Astrocyte (in vitro differentiated cells and primary cell): ENCODE results near the gene TEAD4. TPM values are rescaled to one million over a fixed set of nuclear protein-coding genes. Genes with fewer than 3 reads are reported as not detected.

Source experiments
- DNase-seq: peaks from one replicate; pipeline ENCODE4 v3.0.0-alpha.2; 2010; ENCODE audit warnings: low read depth
- FAIRE-seq: peaks from 2 replicates; lab custom pipeline; 2011; peaks lifted over from hg19 to GRCh38; lab: Jason Lieb, UNC
- H2AFZ ChIP-seq: 2 replicates; pipeline ENCODE4 v1.6.0; 2012; ENCODE audit warnings: low read depth, low read length, inconsistent platforms
- H3K27ac ChIP-seq: 2 replicates; pipeline ENCODE4 v1.5.1; 2011; ENCODE audit warnings: low read depth, low read length, inconsistent platforms
- H3K27me3 ChIP-seq: 2 replicates; pipeline ENCODE4 v1.6.0; 2011; ENCODE audit warnings: low read length, inconsistent platforms; ENCODE audit not compliant: insufficient read depth
- H3K36me3 ChIP-seq: 2 replicates; pipeline ENCODE4 v1.5.1; 2011; ENCODE audit warnings: low read length, inconsistent platforms; ENCODE audit not compliant: insufficient read depth
- H3K4me1 ChIP-seq: 2 replicates; pipeline ENCODE4 v1.5.1; 2011; ENCODE audit warnings: low read length, inconsistent platforms; ENCODE audit not compliant: insufficient read depth
- H3K4me2 ChIP-seq: 2 replicates; pipeline ENCODE4 v1.6.0; 2012; ENCODE audit warnings: low read length, inconsistent platforms
- H3K4me3 ChIP-seq: 2 replicates; pipeline ENCODE4 v1.5.1; 2011; ENCODE audit warnings: low read depth, mild to moderate bottlenecking, low read length, inconsistent platforms; ENCODE audit not compliant: insufficient read depth
- H3K79me2 ChIP-seq: 2 replicates; pipeline ENCODE4 v1.6.0; 2012; ENCODE audit warnings: mild to moderate bottlenecking, low read length, inconsistent platforms; ENCODE audit not compliant: insufficient read depth
- H3K9ac ChIP-seq: 2 replicates; pipeline ENCODE4 v1.6.0; 2012; ENCODE audit warnings: mild to moderate bottlenecking, low read length, inconsistent platforms
- H3K9me3 ChIP-seq: 2 replicates; pipeline ENCODE4 v1.5.1; 2012; ENCODE audit warnings: low read depth, mild to moderate bottlenecking, low read length, inconsistent platforms; ENCODE audit not compliant: insufficient read depth
- H4K20me1 ChIP-seq: 2 replicates; pipeline ENCODE4 v1.6.0; 2012; ENCODE audit warnings: low read length, inconsistent platforms; ENCODE audit not compliant: insufficient read depth
- H3K27ac Mint-ChIP-seq: one replicate; pipeline ENCODE4 v1.8.0; 2021; ENCODE audit warnings: mild to moderate bottlenecking, mixed read lengths; ENCODE audit not compliant: unreplicated experiment
- H3K27me3 Mint-ChIP-seq: one replicate; pipeline ENCODE4 v1.8.0; 2021; ENCODE audit warnings: low read depth, mixed read lengths; ENCODE audit not compliant: unreplicated experiment
- H3K36me3 Mint-ChIP-seq: one replicate; pipeline ENCODE4 v1.8.0; 2021; ENCODE audit warnings: low read depth, mixed read lengths; ENCODE audit not compliant: unreplicated experiment
- H3K4me1 Mint-ChIP-seq: one replicate; pipeline ENCODE4 v1.8.0; 2021; ENCODE audit warnings: low read depth, mixed read lengths; ENCODE audit not compliant: unreplicated experiment
- H3K4me3 Mint-ChIP-seq: one replicate; pipeline ENCODE4 v1.8.0; 2021; ENCODE audit warnings: mild to moderate bottlenecking, moderate library complexity, mixed read lengths; ENCODE audit not compliant: unreplicated experiment
- H3K9me3 Mint-ChIP-seq: one replicate; pipeline ENCODE4 v1.8.0; 2021; ENCODE audit warnings: mild to moderate bottlenecking, mixed read lengths; ENCODE audit not compliant: unreplicated experiment
- EZH2 ChIP-seq: IDR thresholded peaks from 2 replicates; pipeline ENCODE4 v1.6.1; 2012; ENCODE audit warnings: mild to moderate bottlenecking, low read length, inconsistent platforms; ENCODE audit not compliant: insufficient read depth
- total RNA-seq: library from RNA; stranded (reverse); gene quantifications from 2 replicates; pipeline ENCODE4 v1.2.1, GENCODE V29; 2021
- TF ChIP-seq, protein P1 (sequence below): IDR thresholded peaks from 2 replicates; pipeline ENCODE4 v1.5.1; 2011; ENCODE audit warnings: low read depth, mild to moderate bottlenecking, inconsistent platforms, low read length, moderate library complexity; ENCODE audit not compliant: insufficient read depth

TEAD4 gene
- total RNA-seq, 1 donor from 2014 or later, result 19.1 TPM

DNA sequence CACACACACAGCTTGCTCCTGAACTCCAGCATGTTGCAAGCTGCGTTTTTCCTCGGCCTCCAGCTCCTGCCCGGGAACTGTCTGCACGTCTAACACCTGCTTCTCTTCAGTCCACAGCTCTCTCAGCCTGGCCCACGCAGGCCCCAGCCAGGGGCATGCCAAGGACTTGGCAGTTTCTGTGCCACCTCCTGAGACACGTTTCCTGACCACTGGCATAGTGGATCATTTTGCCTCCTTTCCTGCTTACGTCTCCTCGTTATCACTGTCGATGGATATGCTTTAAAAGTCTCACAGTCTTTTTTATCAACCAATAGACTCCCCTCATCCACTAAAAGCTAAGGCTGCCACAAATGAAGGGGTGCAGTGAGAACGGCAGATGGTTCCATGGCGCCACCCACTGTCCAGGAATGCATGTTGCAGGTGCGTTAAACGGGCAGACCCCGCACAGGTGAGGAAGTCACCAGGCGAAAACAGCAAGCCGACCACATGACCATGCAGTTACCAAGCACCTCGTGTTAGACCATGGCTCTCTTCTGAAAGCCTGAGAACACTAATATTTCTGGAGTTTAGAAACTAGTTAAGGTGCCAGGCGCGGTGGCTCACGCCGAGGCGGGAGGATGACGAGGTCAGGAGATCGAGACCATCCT is 14.7 kb upstream of the TEAD4 start:
- Histone ChIP-seq H3K9me3 (no peaks in the 10 kb centered on the region), H3K4me2 (peak overlapping the region; percentile 20), H3K27ac (no peak overlapping the region), H2AFZ (no peak overlapping the region), H4K20me1 (no peaks in the 10 kb centered on the region), H3K27me3 (no peaks in the 10 kb centered on the region), H3K36me3 (peaks cover 5% of the 10 kb centered on the region), H3K4me3 (no peak overlapping the region), H3K9ac (no peak overlapping the region), H3K79me2 (no peaks in the 10 kb centered on the region), H3K4me1 (no peaks in the 10 kb centered on the region)
- TF ChIP-seq, protein P1, sequence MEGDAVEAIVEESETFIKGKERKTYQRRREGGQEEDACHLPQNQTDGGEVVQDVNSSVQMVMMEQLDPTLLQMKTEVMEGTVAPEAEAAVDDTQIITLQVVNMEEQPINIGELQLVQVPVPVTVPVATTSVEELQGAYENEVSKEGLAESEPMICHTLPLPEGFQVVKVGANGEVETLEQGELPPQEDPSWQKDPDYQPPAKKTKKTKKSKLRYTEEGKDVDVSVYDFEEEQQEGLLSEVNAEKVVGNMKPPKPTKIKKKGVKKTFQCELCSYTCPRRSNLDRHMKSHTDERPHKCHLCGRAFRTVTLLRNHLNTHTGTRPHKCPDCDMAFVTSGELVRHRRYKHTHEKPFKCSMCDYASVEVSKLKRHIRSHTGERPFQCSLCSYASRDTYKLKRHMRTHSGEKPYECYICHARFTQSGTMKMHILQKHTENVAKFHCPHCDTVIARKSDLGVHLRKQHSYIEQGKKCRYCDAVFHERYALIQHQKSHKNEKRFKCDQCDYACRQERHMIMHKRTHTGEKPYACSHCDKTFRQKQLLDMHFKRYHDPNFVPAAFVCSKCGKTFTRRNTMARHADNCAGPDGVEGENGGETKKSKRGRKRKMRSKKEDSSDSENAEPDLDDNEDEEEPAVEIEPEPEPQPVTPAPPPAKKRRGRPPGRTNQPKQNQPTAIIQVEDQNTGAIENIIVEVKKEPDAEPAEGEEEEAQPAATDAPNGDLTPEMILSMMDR, result peak; percentile 56
- TF ChIP-seq EZH2, result no peak
- FAIRE-seq (no peak), DNase-seq (no peak)
- Mint-ChIP-seq H3K9me3 (peaks cover 2% of the 10 kb centered on the region), H3K4me1 (no peaks in the 10 kb centered on the region), H3K27ac (peak overlapping the region; percentile 44), H3K36me3 (peaks cover 6% of the 10 kb centered on the region), H3K27me3 (peaks cover 2% of the 10 kb centered on the region), H3K4me3 (no peak overlapping the region)

DNA sequence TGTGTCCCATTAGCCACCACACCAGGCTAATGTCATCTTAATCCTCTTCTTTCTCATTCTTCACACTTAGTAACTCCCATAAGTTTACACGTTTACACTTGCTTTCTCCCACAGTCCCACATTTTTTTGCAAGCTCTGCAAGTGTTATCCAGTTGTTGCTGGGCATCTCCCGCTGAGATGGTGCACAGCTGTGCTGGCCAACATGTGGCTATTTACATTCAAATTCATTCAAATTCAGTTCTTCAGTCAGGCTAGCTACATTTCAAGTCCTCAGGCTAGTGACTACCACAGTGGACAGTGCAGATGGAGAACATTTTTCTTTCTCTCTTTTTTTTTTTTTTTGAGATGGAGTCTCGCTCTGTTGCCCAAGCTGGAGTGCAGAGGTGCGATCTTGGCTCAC is 9.8 kb upstream of the TEAD4 start:
- H3K4me3 ChIP-seq, result no peak overlapping the region
- no peak overlapping the region for H3K27ac ChIP-seq
- peaks cover 2% of the 10 kb centered on the region for H3K9me3 Mint-ChIP-seq
- no peaks in the 10 kb centered on the region for H3K79me2 ChIP-seq
- H3K27me3 ChIP-seq, result no peaks in the 10 kb centered on the region
- H3K9me3 ChIP-seq, result no peaks in the 10 kb centered on the region
- TF ChIP-seq, protein P1, result no peak
- no peak for TF ChIP-seq EZH2
- FAIRE-seq (no peak), DNase-seq (no peak)
- no peaks in the 10 kb centered on the region for H3K4me1 ChIP-seq
- no peak overlapping the region for H3K27ac Mint-ChIP-seq
- H3K4me1 Mint-ChIP-seq, result no peaks in the 10 kb centered on the region
- H3K9ac ChIP-seq, result no peak overlapping the region
- no peak overlapping the region for H3K4me3 Mint-ChIP-seq
- no peaks in the 10 kb centered on the region for H3K36me3 ChIP-seq
- H2AFZ ChIP-seq, result no peak overlapping the region
- no peak overlapping the region for H3K4me2 ChIP-seq
- H4K20me1 ChIP-seq, result no peaks in the 10 kb centered on the region
- H3K36me3 Mint-ChIP-seq, result peaks cover under 1% of the 10 kb centered on the region
- peaks cover 4% of the 10 kb centered on the region for H3K27me3 Mint-ChIP-seq

DNA sequence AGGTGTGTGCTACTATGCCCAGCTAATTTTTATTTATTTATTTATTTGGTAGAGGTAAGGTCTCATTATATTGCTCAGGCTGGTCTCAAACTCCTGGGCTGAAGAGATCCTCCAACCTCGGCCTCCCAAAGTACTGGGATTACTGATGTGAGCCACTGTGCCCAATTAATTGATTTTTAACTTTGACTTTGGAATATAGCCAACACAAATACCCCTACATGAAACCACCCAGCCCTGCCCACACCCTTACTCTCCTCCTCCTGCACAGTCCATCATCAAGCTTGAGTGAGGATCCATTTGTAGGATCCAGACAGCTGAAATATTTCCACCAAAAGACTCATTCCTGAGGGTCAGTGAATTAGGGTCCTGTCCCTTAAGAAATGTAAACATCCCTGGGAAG is 3.3 kb upstream of the TEAD4 start:
- DNase-seq, result no peak
- Histone ChIP-seq H3K4me3 (no peak overlapping the region), H3K9me3 (no peaks in the 10 kb centered on the region), H4K20me1 (peaks cover 8% of the 10 kb centered on the region), H3K9ac (no peak overlapping the region), H3K36me3 (no peaks in the 10 kb centered on the region), H3K79me2 (peaks cover 12% of the 10 kb centered on the region), H3K4me2 (no peak overlapping the region), H3K27ac (no peak overlapping the region), H3K27me3 (no peaks in the 10 kb centered on the region), H3K4me1 (peaks cover 18% of the 10 kb centered on the region), H2AFZ (no peak overlapping the region)
- FAIRE-seq, result no peak
- Mint-ChIP-seq H3K27ac (no peak overlapping the region), H3K36me3 (peaks cover 4% of the 10 kb centered on the region), H3K4me1 (peaks cover 8% of the 10 kb centered on the region), H3K4me3 (no peak overlapping the region), H3K27me3 (no peaks in the 10 kb centered on the region), H3K9me3 (no peaks in the 10 kb centered on the region)
- no peak for TF ChIP-seq EZH2
- TF ChIP-seq, protein P1, result no peak
